Activated naive CD4-positive, alpha-beta T cell treated with anti-CD3 and anti-CD28 coated beads, Interleukin-2, amount 50 U/mL, for 24 hours (primary cell): ENCODE results near the gene CST2.
"Not testable (repeated sequence)": the region's sequence is repeated elsewhere in the genome, so short reads cannot be mapped to it uniquely, and the experiment has no call there.

ENCODE experiments used
- H3K27ac Mint-ChIP-seq: one replicate; pipeline ENCODE4 v1.8.0; 2021; ENCODE audit warnings: mild to moderate bottlenecking, mixed read lengths
- H3K27me3 Mint-ChIP-seq: one replicate; pipeline ENCODE4 v1.8.0; 2021; ENCODE audit warnings: mixed read lengths
- H3K36me3 Mint-ChIP-seq: one replicate; pipeline ENCODE4 v1.8.0; 2021; ENCODE audit warnings: mixed read lengths
- H3K4me1 Mint-ChIP-seq: one replicate; pipeline ENCODE4 v1.8.0; 2021; ENCODE audit warnings: mixed read lengths
- H3K4me3 Mint-ChIP-seq: one replicate; pipeline ENCODE4 v1.8.0; 2021; ENCODE audit warnings: mild to moderate bottlenecking, mixed read lengths
- H3K9me3 Mint-ChIP-seq: one replicate; pipeline ENCODE4 v1.8.0; 2021; ENCODE audit warnings: mixed read lengths

Gene CST2, protein sequence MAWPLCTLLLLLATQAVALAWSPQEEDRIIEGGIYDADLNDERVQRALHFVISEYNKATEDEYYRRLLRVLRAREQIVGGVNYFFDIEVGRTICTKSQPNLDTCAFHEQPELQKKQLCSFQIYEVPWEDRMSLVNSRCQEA

GRCh38 chr20:23826541-23827021 is at the start of gene CST2:
Gene CST2 (minus strand): TSS chr20:23826729. CDS start chr20:23826660, 69 bp downstream.
- H3K4me1 Mint-ChIP-seq: no peaks in the 10 kb centered on the region
- H3K27me3 Mint-ChIP-seq: peaks cover under 1% of the 10 kb centered on the region
- no peak within 1 kb of the TSS for H3K27ac Mint-ChIP-seq
- H3K4me3 Mint-ChIP-seq: no peak within 1 kb of the TSS
- no peaks in the 10 kb centered on the region for H3K36me3 Mint-ChIP-seq
- H3K9me3 Mint-ChIP-seq: no peaks in the 10 kb centered on the region

DNA sequence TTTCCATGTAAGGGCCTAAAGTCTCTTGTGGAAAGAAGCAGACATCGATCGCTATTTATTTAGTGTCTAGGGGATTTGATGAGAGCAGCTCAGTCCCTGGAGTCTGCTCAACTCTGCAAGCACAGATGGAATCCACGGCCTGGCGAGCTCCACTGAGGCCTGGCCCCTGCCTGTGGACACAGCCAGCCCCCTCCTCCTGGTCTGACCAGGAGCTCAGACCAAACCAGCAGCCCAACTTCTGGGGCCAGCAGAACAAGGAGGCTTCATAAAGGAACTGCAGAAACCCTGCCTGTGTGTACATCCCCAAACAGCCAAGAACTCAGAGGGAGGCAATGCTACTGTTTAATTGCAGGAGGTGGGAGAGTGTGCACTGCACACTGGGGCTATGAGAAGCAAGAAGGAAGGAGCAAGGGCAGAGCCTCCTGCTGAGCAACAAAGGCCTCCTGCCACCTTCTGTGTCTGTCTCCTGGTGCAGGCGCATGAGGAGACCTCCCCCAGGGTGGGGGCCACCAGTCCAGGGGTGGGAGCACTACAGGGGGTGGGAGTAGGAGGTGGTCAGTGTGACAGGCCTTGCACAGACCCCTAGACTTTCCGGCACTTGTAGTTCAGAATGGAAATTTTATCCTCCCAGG is 49.2 kb upstream of the CST2 start:
- Mint-ChIP-seq H3K27me3 (no peaks in the 10 kb centered on the region), H3K36me3 (no peaks in the 10 kb centered on the region), H3K4me3 (no peak overlapping the region), H3K4me1 (peaks cover 3% of the 10 kb centered on the region), H3K9me3 (no peaks in the 10 kb centered on the region), H3K27ac (no peak overlapping the region)

- Mint-ChIP-seq H3K27me3 (peaks cover under 1% of the 10 kb centered on the region), H3K4me3 (no peak overlapping the region), H3K9me3 (no peaks in the 10 kb centered on the region), H3K36me3 (no peaks in the 10 kb centered on the region), H3K4me1 (peaks cover 3% of the 10 kb centered on the region), H3K27ac (no peak overlapping the region)
These were observed 48.2 kb upstream of the CST2 start for GRCh38 chr20:23874747-23875146.

GRCh38 chr20:23873370-23874015 is 47.0 kb upstream of the CST2 start:
- Mint-ChIP-seq H3K27ac (no peak overlapping the region), H3K4me3 (no peak overlapping the region), H3K9me3 (no peaks in the 10 kb centered on the region), H3K27me3 (peaks cover 1% of the 10 kb centered on the region), H3K36me3 (no peaks in the 10 kb centered on the region), H3K4me1 (peaks cover 3% of the 10 kb centered on the region)

GRCh38 chr20:23872065-23872464 is 45.5 kb upstream of the CST2 start:
- Mint-ChIP-seq H3K36me3 (no peaks in the 10 kb centered on the region), H3K27me3 (peaks cover 1% of the 10 kb centered on the region), H3K4me1 (peaks cover 3% of the 10 kb centered on the region), H3K27ac (no peak overlapping the region), H3K9me3 (no peaks in the 10 kb centered on the region), H3K4me3 (no peak overlapping the region)

DNA sequence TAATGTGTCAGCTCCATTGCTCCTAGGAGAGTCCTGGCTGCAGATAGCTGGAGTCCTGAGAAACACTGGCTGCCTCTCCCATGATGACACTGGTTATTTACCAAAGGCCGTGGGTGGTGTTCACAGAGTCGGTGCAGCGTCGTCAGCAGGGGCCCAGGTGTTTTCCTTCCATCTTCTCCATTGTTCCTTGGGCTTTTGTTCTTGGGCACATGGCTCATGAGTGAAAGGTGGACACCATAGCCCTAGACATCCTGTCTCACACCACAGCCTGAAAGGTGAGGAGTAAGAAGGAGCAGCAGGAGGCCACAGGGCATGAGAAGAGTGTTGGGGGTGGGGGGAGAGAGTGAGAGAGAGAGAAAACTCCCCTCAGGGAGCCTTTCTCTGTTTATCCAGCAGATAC is 43.9 kb upstream of the CST2 start:
- peaks cover 9% of the 10 kb centered on the region for H3K27me3 Mint-ChIP-seq
- no peaks in the 10 kb centered on the region for H3K36me3 Mint-ChIP-seq
- H3K4me3 Mint-ChIP-seq: no peak overlapping the region
- H3K4me1 Mint-ChIP-seq: peaks cover 3% of the 10 kb centered on the region
- H3K27ac Mint-ChIP-seq: no peak overlapping the region
- no peaks in the 10 kb centered on the region for H3K9me3 Mint-ChIP-seq

- Mint-ChIP-seq H3K27me3 (peaks cover 9% of the 10 kb centered on the region), H3K9me3 (no peaks in the 10 kb centered on the region), H3K36me3 (no peaks in the 10 kb centered on the region), H3K27ac (no peak overlapping the region), H3K4me1 (no peaks in the 10 kb centered on the region), H3K4me3 (no peak overlapping the region)
These were observed 43.0 kb upstream of the CST2 start for GRCh38 chr20:23869520-23869919.

DNA sequence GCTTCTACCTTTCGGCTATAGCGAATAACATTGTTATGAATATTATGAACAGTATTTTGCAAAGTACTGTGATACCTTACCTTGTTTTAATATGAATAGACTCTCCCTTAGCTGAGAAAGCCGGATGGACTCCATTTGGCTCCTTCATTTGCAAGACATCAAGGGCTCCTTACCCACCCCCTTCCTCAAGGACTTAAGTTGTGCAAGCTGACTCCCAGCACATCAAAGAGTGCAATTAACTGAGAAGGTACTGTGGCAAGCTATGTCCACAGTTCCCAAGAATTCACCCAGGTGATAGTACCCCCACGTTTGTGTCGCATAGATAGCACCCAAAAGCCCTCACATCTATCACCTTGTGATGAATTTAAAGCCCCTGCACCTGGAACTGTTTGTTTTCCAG is 41.8 kb upstream of the CST2 start:
- Mint-ChIP-seq H3K4me1 (no peaks in the 10 kb centered on the region), H3K36me3 (no peaks in the 10 kb centered on the region)

DNA sequence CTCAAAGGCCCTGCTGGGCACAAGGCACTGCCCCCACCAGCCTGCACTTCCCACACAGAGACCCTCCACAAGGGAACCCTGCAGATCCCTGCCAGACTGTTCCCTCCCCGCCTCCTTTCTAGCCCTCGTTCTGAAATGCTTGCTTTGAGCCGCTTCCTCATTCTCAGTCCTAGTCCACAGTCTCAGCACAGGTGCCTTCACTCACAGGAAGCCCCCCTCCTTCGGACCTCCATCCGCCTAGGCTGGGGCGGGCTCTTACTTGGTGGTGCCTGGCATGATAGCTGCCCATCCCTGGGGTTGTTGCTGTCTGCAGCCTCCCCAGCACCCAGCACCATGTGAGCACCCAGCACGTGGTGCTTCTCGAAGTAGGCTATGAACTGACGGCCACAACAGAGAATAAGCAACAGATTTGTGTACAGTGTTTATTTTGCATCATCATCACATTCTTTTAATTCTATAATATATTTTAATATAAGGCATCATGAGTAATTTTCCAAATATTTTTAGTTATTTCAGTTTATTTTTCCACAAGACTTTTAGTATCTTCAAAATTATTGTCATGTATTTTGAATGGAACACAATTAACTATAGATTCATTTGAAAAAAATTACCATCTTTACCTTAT is 40.7 kb upstream of the CST2 start:
- Mint-ChIP-seq H3K9me3 (no peaks in the 10 kb centered on the region), H3K36me3 (no peaks in the 10 kb centered on the region), H3K4me1 (no peaks in the 10 kb centered on the region), H3K27me3 (peaks cover 10% of the 10 kb centered on the region), H3K4me3 (no peak overlapping the region), H3K27ac (no peak overlapping the region)

More for the DNA sequence above, 41.8 kb upstream of the CST2 start:
- peaks cover 9% of the 10 kb centered on the region for H3K27me3 Mint-ChIP-seq
- no peak overlapping the region for H3K4me3 Mint-ChIP-seq
- no peaks in the 10 kb centered on the region for H3K9me3 Mint-ChIP-seq
- no peak overlapping the region for H3K27ac Mint-ChIP-seq

GRCh38 chr20:23860771-23861170 is 34.2 kb upstream of the CST2 start:
- H3K4me1 Mint-ChIP-seq, H3K27ac Mint-ChIP-seq, H3K36me3 Mint-ChIP-seq, H3K4me3 Mint-ChIP-seq, H3K27me3 Mint-ChIP-seq, H3K9me3 Mint-ChIP-seq: not testable (repeated sequence)

- Mint-ChIP-seq H3K36me3 (no peaks in the 10 kb centered on the region), H3K4me1 (no peaks in the 10 kb centered on the region), H3K9me3 (no peaks in the 10 kb centered on the region), H3K27ac (no peak overlapping the region), H3K4me3 (no peak overlapping the region), H3K27me3 (peaks cover 2% of the 10 kb centered on the region)
These were observed 31.6 kb upstream of the CST2 start for GRCh38 chr20:23857962-23858595.

DNA sequence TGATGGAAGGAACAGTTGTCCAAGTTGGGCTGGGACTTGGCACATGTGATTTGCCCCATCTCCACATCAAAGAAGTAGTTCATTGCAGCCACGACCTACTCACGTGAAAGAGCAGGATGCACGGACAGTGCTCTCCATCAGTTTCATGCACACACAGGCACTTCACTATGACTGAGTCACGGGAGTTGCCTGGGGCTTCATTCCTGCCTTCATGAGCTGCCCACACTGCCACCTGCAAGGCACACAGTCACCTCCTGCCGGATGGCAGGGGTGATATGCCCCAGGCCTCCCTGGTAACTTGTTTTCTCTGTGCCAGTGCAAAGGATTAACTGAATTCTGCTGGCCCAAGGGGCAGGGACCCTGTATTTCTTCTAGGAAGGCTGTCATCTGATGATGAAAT is 30.2 kb upstream of the CST2 start:
- H3K36me3 Mint-ChIP-seq: no peaks in the 10 kb centered on the region
- H3K27ac Mint-ChIP-seq: no peak overlapping the region
- no peaks in the 10 kb centered on the region for H3K4me1 Mint-ChIP-seq
- H3K27me3 Mint-ChIP-seq: no peaks in the 10 kb centered on the region
- no peaks in the 10 kb centered on the region for H3K9me3 Mint-ChIP-seq
- no peak overlapping the region for H3K4me3 Mint-ChIP-seq

GRCh38 chr20:23856226-23856625 is 29.7 kb upstream of the CST2 start:
- no peak overlapping the region for H3K4me3 Mint-ChIP-seq
- H3K27me3 Mint-ChIP-seq: no peaks in the 10 kb centered on the region
- H3K36me3 Mint-ChIP-seq: no peaks in the 10 kb centered on the region
- no peaks in the 10 kb centered on the region for H3K4me1 Mint-ChIP-seq
- H3K9me3 Mint-ChIP-seq: no peaks in the 10 kb centered on the region
- no peak overlapping the region for H3K27ac Mint-ChIP-seq

DNA sequence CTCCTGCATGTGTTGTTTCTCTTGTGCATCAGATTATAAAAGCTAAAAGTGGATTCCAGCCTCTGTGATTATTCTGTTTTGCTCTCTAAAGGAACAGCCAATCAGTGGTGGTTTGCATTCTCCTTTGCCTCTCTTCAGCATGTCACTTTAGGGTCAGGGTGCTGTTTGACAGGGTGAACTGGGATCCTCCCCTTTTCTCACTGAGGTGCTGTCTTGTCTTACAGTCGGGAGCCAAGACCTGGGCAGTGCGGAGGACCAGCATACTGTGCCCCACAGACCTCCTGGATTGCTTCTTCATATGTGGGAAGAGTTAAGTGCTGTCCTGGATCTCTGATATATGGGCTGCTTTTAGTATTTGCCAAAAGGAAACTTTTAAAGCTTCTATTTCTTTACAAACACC is 15.2 kb upstream of the CST2 start:
- Mint-ChIP-seq H3K36me3 (no peaks in the 10 kb centered on the region), H3K9me3 (no peaks in the 10 kb centered on the region), H3K27me3 (peaks cover 5% of the 10 kb centered on the region), H3K4me3 (no peak overlapping the region), H3K4me1 (no peaks in the 10 kb centered on the region), H3K27ac (no peak overlapping the region)

GRCh38 chr20:23835716-23836115 is 9.2 kb upstream of the CST2 start:
- Mint-ChIP-seq H3K27ac (no peak overlapping the region), H3K4me1 (no peaks in the 10 kb centered on the region), H3K4me3 (no peak overlapping the region), H3K9me3 (no peaks in the 10 kb centered on the region), H3K36me3 (no peaks in the 10 kb centered on the region), H3K27me3 (peaks cover 9% of the 10 kb centered on the region)
